Gastrocnemius medialis (tissue), 4 donors: Measurements from ENCODE around the gene TMEM88. TPM values are rescaled to one million over a fixed set of nuclear protein-coding genes. Genes with fewer than 3 reads are reported as not detected.

Experiments used
- ATAC-seq, 2 donors: fragments of 150-250 bp; one replicate each; pipeline ENCODE4 v1.9.1; 2016
- DNase-seq, 2 donors: peaks; one replicate each; pipeline ENCODE4 v3.0.0-alpha.2; 2019
- H3K27ac ChIP-seq, 4 donors: fragments of 200-600 bp; sonication (generic); 1 replicate in 1 of 4; 2 replicates in 3 of 4; pipeline ENCODE4 v1.5.1; 2016 to 2018; ENCODE audit warnings: mild to moderate bottlenecking in 2 of 4, moderate library complexity in 1 of 4
- H3K27me3 ChIP-seq, 3 donors: fragments of 200-600 bp; sonication (generic) in 2 of 3; 1 replicate in 1 of 3; 2 replicates in 2 of 3; pipeline versions ENCODE4 v1.5.1 to v1.6.0; 2016 to 2019; ENCODE audit warnings: mild to moderate bottlenecking in 1 of 3, moderate library complexity in 1 of 3
- H3K36me3 ChIP-seq, 2 donors: fragments of 200-600 bp; sonication (generic) in 1 of 2; one replicate each; pipeline ENCODE4 v1.5.1; 2017 to 2018
- H3K4me1 ChIP-seq, 2 donors: fragments of 200-600 bp; sonication (generic) in 1 of 2; one replicate each; pipeline ENCODE4 v1.5.1; 2016 to 2017; ENCODE audit warnings: mild to moderate bottlenecking in 2 of 2
- H3K4me3 ChIP-seq, 4 donors: fragments of 200-600 bp; sonication (generic) in 3 of 4; 1 replicate in 1 of 4; 2 replicates in 3 of 4; pipeline ENCODE4 v1.5.1; 2016 to 2019; ENCODE audit warnings: mild to moderate bottlenecking in 2 of 4
- H3K9me3 ChIP-seq, 3 donors: fragments of 200-600 bp; sonication (generic) in 2 of 3; 1 replicate in 1 of 3; 2 replicates in 2 of 3; pipeline ENCODE4 v1.5.1; 2016 to 2019
- POLR2A ChIP-seq, 2 donors: fragments of 450-650 bp; IDR thresholded peaks; one replicate each; pipeline ENCODE4 v1.6.1; 2017; ENCODE audit warnings: antibody characterized with exemption in 2 of 2, mild to moderate bottlenecking in 2 of 2, moderate library complexity in 2 of 2
- in situ Hi-C, 4 donors: fragments of 200-750 bp; cut with MboI; loops; one replicate each; pipeline versions ENCODE4 v1.15.0 to v1.8.0; 2017; ENCODE audit warnings: low sequenced_read_pairs in 4 of 4
- intact Hi-C: fragments of 100-400 bp; cut with DNase I; formaldehyde crosslinking; loops from one replicate; pipeline ENCODE4 v1.15.1; 2023; ENCODE audit warnings: low total_unique reads
- total RNA-seq, 4 donors: library from RNA; depleted of rRNA; stranded (reverse); fragments of >200 nt; gene quantifications; one replicate each; pipeline versions ENCODE4 v1.1.0 to v1.2.3, GENCODE V29; 2016
- TF ChIP-seq, protein P1 (sequence below), 5 experiments: fragments of 450-650 bp in 3 of 5; fragments of 200-600 bp in 2 of 5; sonication (generic) in 2 of 5; IDR thresholded peaks in 4 of 5; conservative IDR thresholded peaks in 1 of 5; 1 replicate in 4 of 5; 2 replicates in 1 of 5; pipeline ENCODE4 v1.5.1; 2016 to 2019; ENCODE audit warnings: antibody characterized with exemption in 5 of 5, mild to moderate bottlenecking in 3 of 5, moderate library complexity in 3 of 5

TMEM88 gene
- total RNA-seq, 4 donors from 2014 or later = 18.8 to 56.8 (median 27.9) TPM

DNA sequence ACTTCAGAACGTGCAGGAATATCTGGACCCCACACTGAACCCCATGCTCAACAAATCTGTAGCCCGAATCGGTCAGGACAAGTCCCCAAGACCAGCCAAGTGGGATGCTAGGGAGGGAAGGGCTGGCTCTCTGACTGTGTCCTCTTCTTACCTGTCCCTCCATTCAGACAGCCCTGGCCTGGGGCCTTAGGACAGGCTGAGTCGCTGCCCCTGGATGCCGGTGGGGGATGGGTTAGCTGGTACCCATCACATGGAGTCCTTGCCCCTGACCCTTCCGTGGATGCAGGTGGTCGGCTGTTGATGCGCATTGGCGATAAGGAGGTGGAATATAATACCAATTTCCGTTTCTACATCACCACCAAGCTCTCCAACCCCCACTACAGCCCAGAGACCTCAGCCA, 36.8 kb upstream of the TMEM88 start:
- H3K27me3 ChIP-seq = no peaks in the 10 kb centered on the region
- no peak for TF ChIP-seq POLR2A (IDR thresholded peaks at IDR 0.05)
- TF ChIP-seq, protein P1, sequence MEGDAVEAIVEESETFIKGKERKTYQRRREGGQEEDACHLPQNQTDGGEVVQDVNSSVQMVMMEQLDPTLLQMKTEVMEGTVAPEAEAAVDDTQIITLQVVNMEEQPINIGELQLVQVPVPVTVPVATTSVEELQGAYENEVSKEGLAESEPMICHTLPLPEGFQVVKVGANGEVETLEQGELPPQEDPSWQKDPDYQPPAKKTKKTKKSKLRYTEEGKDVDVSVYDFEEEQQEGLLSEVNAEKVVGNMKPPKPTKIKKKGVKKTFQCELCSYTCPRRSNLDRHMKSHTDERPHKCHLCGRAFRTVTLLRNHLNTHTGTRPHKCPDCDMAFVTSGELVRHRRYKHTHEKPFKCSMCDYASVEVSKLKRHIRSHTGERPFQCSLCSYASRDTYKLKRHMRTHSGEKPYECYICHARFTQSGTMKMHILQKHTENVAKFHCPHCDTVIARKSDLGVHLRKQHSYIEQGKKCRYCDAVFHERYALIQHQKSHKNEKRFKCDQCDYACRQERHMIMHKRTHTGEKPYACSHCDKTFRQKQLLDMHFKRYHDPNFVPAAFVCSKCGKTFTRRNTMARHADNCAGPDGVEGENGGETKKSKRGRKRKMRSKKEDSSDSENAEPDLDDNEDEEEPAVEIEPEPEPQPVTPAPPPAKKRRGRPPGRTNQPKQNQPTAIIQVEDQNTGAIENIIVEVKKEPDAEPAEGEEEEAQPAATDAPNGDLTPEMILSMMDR (IDR thresholded peaks at IDR 0.05 in 4 of 5, conservative IDR thresholded peaks at IDR 0.05 in 1 of 5) = no peak
- ATAC-seq (no peak), DNase-seq (no peak)
- intact Hi-C loops (no loop called here), in situ Hi-C loops (loop anchor here in 1 of 4 donors (10.0 kb wide), 1 partner anchor 63 kb away; no protein-coding TSS in a partner anchor)
- H3K36me3 ChIP-seq = no peaks in the 10 kb centered on the region
- H3K27ac ChIP-seq = no peak overlapping the region
- no peaks in the 10 kb centered on the region for H3K4me1 ChIP-seq
- H3K9me3 ChIP-seq = no peaks in the 10 kb centered on the region
- no peak overlapping the region for H3K4me3 ChIP-seq

GRCh38 chr17:7818746-7819645, 35.9 kb upstream of the TMEM88 start:
- H3K27me3 ChIP-seq = no peaks in the 10 kb centered on the region
- DNase-seq (no peak), ATAC-seq (no peak)
- in situ Hi-C loops (loop anchor here in 1 of 4 donors (10.0 kb wide), 1 partner anchor 64 kb away; no protein-coding TSS in a partner anchor), intact Hi-C loops (no loop called here)
- no peak overlapping the region for H3K27ac ChIP-seq
- no peaks in the 10 kb centered on the region for H3K9me3 ChIP-seq
- no peaks in the 10 kb centered on the region for H3K4me1 ChIP-seq
- H3K36me3 ChIP-seq = no peaks in the 10 kb centered on the region
- TF ChIP-seq POLR2A (IDR thresholded peaks at IDR 0.05) = no peak
- TF ChIP-seq, protein P1 (IDR thresholded peaks at IDR 0.05 in 4 of 5, conservative IDR thresholded peaks at IDR 0.05 in 1 of 5) = no peak
- no peak overlapping the region for H3K4me3 ChIP-seq

- no peaks in the 10 kb centered on the region for H3K4me1 ChIP-seq
- H3K4me3 ChIP-seq = no peak overlapping the region
- H3K36me3 ChIP-seq = no peaks in the 10 kb centered on the region
- TF ChIP-seq, protein P1 (IDR thresholded peaks at IDR 0.05 in 4 of 5, conservative IDR thresholded peaks at IDR 0.05 in 1 of 5) = no peak
- no peak for TF ChIP-seq POLR2A (IDR thresholded peaks at IDR 0.05)
- no peak for DNase-seq
- in situ Hi-C loops (no loop called here), intact Hi-C loops (loop anchor here (5.0 kb wide), 1 partner anchor 78 kb away; no protein-coding TSS in a partner anchor)
- H3K27me3 ChIP-seq = no peaks in the 10 kb centered on the region
- H3K27ac ChIP-seq = no peak overlapping the region
- ATAC-seq = no peak
- H3K9me3 ChIP-seq = no peaks in the 10 kb centered on the region
These were observed 34.6 kb upstream of the TMEM88 start for GRCh38 chr17:7820231-7820630.

GRCh38 chr17:7822126-7822525, 32.7 kb upstream of the TMEM88 start:
- no peak for TF ChIP-seq POLR2A (IDR thresholded peaks at IDR 0.05)
- TF ChIP-seq, protein P1 (IDR thresholded peaks at IDR 0.05 in 4 of 5, conservative IDR thresholded peaks at IDR 0.05 in 1 of 5) = no peak
- ATAC-seq = no peak
- Histone ChIP-seq H3K9me3 (no peaks in the 10 kb centered on the region), H3K27me3 (no peaks in the 10 kb centered on the region), H3K27ac (no peak overlapping the region), H3K4me1 (no peaks in the 10 kb centered on the region), H3K4me3 (no peak overlapping the region), H3K36me3 (no peaks in the 10 kb centered on the region)
- intact Hi-C loops (loop anchor here (2.0 to 5.0 kb wide), 2 partner anchors 80 to 167 kb away; no protein-coding TSS in a partner anchor), in situ Hi-C loops (no loop called here)
- DNase-seq = no peak
